ENCODE measurements around the gene LIN9. TPM values are rescaled to one million over a fixed set of nuclear protein-coding genes. Genes with fewer than 3 reads are reported as not detected.

Gene LIN9
- total and polyA plus RNA-seq, 2 of the 13 experiments (the other 11 are each of a cell fraction or from before 2014, with no cell fraction given) = 3.0 to 10.0 TPM

- Histone ChIP-seq H3K36me3 (replicated peaks in 1 of 2; ENCODE audit: control insufficient read depth in 1 of 2, insufficient read depth in 2 of 2, low read length in 2 of 2) (peaks cover 2 to 3% of the 10 kb centered on the region in 2 experiments; a peak in 2 of 5 replicates), H3K27ac (ENCODE audit: extremely low read length, insufficient read depth, low read length) (no peak overlapping the region), H3K4me1 (ENCODE audit: insufficient read depth, low read length) (no peaks in the 10 kb centered on the region), H3K9ac (ENCODE audit: insufficient read depth, low read depth, low read length) (no peak overlapping the region), H3K27me3 (ENCODE audit: control insufficient read depth in 1 of 2, insufficient read depth in 2 of 2, low read length in 2 of 2) (no peaks in the 10 kb centered on the region), H3K4me2 (ENCODE audit: low read depth, low read length) (no peak overlapping the region), H3K79me2 (ENCODE audit: insufficient read depth, low read length) (no peaks in the 10 kb centered on the region), H3K4me3 (replicated peaks in 1 of 3; ENCODE audit: insufficient read depth in 1 of 3, low read depth in 2 of 3, low read length in 3 of 3) (no peak overlapping the region), H2AFZ (ENCODE audit: low read length) (no peak overlapping the region), H4K20me1 (ENCODE audit: insufficient read depth, low read length) (no peaks in the 10 kb centered on the region), H3K9me3 (ENCODE audit: low read length) (no peaks in the 10 kb centered on the region)
- no peak for ATAC-seq
- no peak for DNase-seq (ENCODE audit: low spot score)
- POLR2A ChIA-PET = no interaction called here
- TF ChIP-seq NBN (conservative IDR thresholded peaks at IDR 0.05) = no peak
- TF ChIP-seq EHMT2 (IDR thresholded peaks at IDR 0.05; ENCODE audit: borderline replicate concordance, low read depth, low read length) = no peak
- BruUV-seq (replicated peaks) = no TSS peak
- CTCF ChIA-PET (ENCODE audit: low intra/inter-chr PET ratio, low total read pairs) = no interaction called here
- 94% methylated on average over 8 of the region's 8 CpGs for WGBS (ENCODE audit: low lambda C conversion rate)
- no peak for FAIRE-seq
- in situ Hi-C loops (cut with HindIII; ENCODE audit: extremely low pct_ligation_motif_present, low pct_unique_long_range_greater_than_20kb) = no loop called here
- intact Hi-C loops (cut with micrococcal nuclease; ENCODE audit: unreplicated experiment) = no loop called here
These were observed 31.1 kb downstream of the LIN9 start for GRCh38 chr1:226277897-226278296.

GRCh38 chr1:226276987-226277386 lies 32.0 kb downstream of the LIN9 start:
- no peaks in the 10 kb centered on the region for H3K79me2 ChIP-seq (ENCODE audit: insufficient read depth, low read length)
- ATAC-seq (no peak), FAIRE-seq (no peak), DNase-seq (ENCODE audit: low spot score) (no peak)
- POLR2A ChIA-PET = no interaction called here
- H3K27ac ChIP-seq (ENCODE audit: extremely low read length, insufficient read depth, low read length) = no peak overlapping the region
- H3K4me2 ChIP-seq (ENCODE audit: low read depth, low read length) = no peak overlapping the region
- H3K9ac ChIP-seq (ENCODE audit: insufficient read depth, low read depth, low read length) = no peak overlapping the region
- over 99% methylated on average over 4 of the region's 4 CpGs for WGBS (ENCODE audit: low lambda C conversion rate)
- intact Hi-C loops (cut with micrococcal nuclease; ENCODE audit: unreplicated experiment) = no loop called here
- TF ChIP-seq PLSCR1 (CRISPR knock-in tag; IDR thresholded peaks at IDR 0.05; ENCODE audit: borderline replicate concordance) (no peak), KLF6 (CRISPR knock-in tag; IDR thresholded peaks at IDR 0.05) (no peak)
- H2AFZ ChIP-seq (ENCODE audit: low read length) = no peak overlapping the region
- peaks cover 0 to 4% of the 10 kb centered on the region in 2 experiments; a peak in 1 of 5 replicates for H3K36me3 ChIP-seq (replicated peaks in 1 of 2; ENCODE audit: control insufficient read depth in 1 of 2, insufficient read depth in 2 of 2, low read length in 2 of 2)
- H3K9me3 ChIP-seq (ENCODE audit: low read length) = no peaks in the 10 kb centered on the region
- no peaks in the 10 kb centered on the region for H4K20me1 ChIP-seq (ENCODE audit: insufficient read depth, low read length)
- in situ Hi-C loops (cut with HindIII; ENCODE audit: extremely low pct_ligation_motif_present, low pct_unique_long_range_greater_than_20kb) = no loop called here
- no TSS peak for BruUV-seq (replicated peaks)
- H3K4me3 ChIP-seq (replicated peaks in 1 of 3; ENCODE audit: insufficient read depth in 1 of 3, low read depth in 2 of 3, low read length in 3 of 3) = no peak overlapping the region
- no peaks in the 10 kb centered on the region for H3K27me3 ChIP-seq (ENCODE audit: control insufficient read depth in 1 of 2, insufficient read depth in 2 of 2, low read length in 2 of 2)
- CTCF ChIA-PET (ENCODE audit: low intra/inter-chr PET ratio, low total read pairs) = no interaction called here
- H3K4me1 ChIP-seq (ENCODE audit: insufficient read depth, low read length) = no peaks in the 10 kb centered on the region
